C4-2B (cell line): Measurements from ENCODE around the gene AURKB.
"Not testable (repeated sequence)": the region's sequence is repeated elsewhere in the genome, so short reads cannot be mapped to it uniquely, and the experiment has no call there.

Experiments used
- H3K27ac ChIP-seq: fragments of 450-650 bp; 2 replicates; pipeline ENCODE4 v1.5.1; 2017
- ZFX ChIP-seq: fragments of 450-650 bp; IDR thresholded peaks from 2 replicates; pipeline ENCODE4 v1.6.1; 2017
- TF ChIP-seq, protein P1 (sequence below): fragments of 450-650 bp; conservative IDR thresholded peaks from 2 replicates; pipeline ENCODE4 v1.5.1; 2017; ENCODE audit warnings: mild to moderate bottlenecking

The AURKB gene

GRCh38 chr17:8185582-8186445, 24.6 kb downstream of the AURKB start:
- H3K27ac ChIP-seq = peak overlapping the region; percentile 76
- no peak for TF ChIP-seq ZFX
- TF ChIP-seq, protein P1, sequence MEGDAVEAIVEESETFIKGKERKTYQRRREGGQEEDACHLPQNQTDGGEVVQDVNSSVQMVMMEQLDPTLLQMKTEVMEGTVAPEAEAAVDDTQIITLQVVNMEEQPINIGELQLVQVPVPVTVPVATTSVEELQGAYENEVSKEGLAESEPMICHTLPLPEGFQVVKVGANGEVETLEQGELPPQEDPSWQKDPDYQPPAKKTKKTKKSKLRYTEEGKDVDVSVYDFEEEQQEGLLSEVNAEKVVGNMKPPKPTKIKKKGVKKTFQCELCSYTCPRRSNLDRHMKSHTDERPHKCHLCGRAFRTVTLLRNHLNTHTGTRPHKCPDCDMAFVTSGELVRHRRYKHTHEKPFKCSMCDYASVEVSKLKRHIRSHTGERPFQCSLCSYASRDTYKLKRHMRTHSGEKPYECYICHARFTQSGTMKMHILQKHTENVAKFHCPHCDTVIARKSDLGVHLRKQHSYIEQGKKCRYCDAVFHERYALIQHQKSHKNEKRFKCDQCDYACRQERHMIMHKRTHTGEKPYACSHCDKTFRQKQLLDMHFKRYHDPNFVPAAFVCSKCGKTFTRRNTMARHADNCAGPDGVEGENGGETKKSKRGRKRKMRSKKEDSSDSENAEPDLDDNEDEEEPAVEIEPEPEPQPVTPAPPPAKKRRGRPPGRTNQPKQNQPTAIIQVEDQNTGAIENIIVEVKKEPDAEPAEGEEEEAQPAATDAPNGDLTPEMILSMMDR = no peak

DNA sequence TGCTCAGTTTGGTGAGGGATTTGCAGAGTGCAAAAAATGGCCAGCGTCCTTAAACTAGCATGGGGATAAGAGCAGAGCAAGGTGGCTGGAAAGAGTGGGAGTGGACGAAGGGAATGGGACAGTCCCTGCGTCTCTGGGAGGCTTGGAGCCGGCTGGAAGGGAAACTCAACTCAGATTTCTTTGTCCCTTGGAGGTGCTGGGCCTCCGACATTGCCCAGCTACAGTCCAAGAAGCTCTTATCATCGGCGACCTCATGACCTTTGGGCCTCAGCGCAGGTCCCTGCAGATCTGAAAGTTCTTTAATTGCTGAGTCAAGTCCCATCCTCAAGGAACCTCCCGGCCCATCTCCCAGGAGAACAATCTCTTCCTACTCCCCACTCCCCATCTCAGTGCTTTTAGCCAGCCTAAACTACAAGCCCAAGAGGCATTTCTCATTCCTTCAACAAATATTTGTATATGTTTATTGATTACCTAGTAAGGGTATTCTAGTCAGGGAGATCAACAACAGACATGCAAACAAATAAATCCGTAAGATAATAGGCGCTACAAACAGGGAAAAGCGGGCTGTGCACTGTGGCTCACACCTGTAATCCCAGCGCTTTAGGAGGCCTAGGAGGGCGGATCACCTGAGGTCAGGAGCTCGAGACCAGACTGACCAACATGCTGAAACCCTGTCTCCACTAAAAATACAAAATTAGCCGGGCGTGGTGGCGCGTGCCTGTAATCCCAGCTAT, 33.2 kb downstream of the AURKB start:
- TF ChIP-seq ZFX = no peak
- TF ChIP-seq, protein P1 = no peak
- H3K27ac ChIP-seq = peak overlapping the region; percentile 88

DNA sequence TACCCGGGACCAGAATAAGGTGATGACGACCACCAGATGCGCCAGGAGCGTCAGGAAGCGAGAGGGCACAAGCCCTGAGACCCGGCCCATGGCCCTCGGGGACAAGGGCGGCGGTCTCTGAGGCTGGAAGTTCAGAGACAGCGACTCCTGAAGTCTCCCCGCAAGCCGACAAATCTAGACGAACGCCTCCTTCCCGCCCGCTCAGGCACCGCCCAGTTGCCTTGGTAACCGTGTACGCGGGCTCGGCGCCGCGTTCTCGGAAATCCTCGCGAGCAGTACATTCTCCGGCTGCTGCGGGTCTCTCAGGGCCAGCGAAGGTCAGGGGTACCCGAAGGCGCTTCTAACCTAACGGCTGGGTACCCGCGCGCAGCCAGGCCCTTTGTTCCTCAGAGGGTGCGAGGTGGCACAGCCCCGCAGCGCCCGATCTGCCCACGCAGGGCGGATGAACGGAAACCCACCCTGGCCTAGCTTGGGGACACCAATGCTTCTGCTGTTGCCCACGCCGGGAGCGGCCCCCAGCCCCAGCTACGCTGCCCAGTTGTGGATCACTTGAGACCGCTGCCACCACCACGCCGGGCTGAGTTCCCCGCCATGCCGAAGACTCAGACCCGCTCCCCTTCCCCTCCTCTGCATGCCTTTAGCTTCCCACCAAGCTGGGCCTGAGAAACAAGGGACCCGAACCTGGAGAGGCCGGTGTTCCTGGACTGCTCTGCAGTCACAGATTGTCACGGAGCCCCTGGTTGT, 34.0 kb downstream of the AURKB start, which contains the start of gene TMEM107:
Gene TMEM107 (minus strand): TSS at position 184 of the 744 bp plus-strand sequence. CDS start 94 bp downstream, at position 90.
- TF ChIP-seq, protein P1 = no peak
- peak; percentile 64; the same call in 1 of the 2 replicates for TF ChIP-seq ZFX
- H3K27ac ChIP-seq = peak within 1 kb of the TSS; percentile 88

GRCh38 chr17:8175795-8176196, 34.6 kb downstream of the AURKB start:
- H3K27ac ChIP-seq = peak overlapping the region; percentile 88
- TF ChIP-seq, protein P1 = no peak
- TF ChIP-seq ZFX = no peak

DNA sequence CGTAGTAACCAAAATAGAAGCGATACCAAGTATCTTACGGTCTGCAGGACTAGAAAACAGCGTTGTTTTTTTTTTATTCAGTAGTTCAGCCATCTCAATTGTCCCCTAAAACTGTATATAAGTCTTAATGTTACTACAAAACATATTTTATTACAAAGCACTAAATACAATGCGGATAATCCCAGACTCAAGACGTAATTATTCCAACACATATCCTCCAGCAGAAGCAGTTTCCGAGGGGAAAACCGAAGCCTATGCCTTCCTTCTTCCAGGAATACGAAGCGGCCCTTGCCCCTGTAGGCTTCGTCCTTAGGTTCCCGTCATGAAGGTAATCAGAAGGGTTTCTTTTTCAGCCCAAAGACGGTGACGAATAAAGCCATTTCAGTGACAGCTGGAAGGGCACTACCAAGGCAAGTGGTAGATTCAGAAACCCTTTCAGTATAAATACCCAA, 36.5 kb downstream of the AURKB start:
- H3K27ac ChIP-seq = peak overlapping the region; percentile 88
- TF ChIP-seq, protein P1 = no peak
- TF ChIP-seq ZFX = no peak

DNA sequence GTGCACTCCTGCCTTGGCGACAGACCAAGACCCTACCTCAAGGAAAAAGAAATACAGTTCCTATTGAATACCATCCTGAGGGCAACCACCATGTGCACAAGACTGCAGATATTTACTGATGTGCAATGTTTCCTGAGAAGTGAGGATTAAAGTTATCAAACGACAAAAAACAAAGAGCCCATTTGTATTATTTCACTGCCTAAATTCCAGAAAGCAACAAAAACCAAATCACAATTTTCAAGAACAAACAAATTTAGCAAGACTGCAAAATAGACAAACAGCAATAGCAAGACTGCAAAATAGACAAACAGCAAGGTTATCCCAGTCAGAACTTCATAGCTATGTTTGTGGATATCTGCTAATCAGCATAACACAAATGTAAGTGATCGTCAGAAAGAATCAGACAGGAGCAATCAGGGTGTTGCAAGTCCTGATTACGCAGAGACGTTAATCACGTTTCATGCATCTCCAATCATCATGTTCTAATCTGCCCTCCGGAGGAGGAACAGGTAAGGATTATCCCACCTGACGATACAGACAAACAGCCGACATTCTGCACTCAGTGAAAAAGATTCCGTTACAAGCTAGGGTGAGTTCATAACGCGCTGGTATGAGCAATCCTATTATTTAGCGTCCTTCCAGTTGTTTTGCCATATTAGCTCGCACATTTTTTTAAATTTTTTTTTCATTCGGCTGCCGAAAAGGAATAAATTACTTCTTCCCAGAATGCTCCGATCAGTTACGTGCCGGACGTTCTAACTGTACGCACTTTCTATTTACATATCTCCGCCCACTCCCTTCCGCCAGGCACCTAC, 37.1 kb downstream of the AURKB start:
- peak overlapping the region; percentile 88; the same call in 1 of the 2 replicates for H3K27ac ChIP-seq

GRCh38 chr17:8170186-8170585, 40.2 kb downstream of the AURKB start:
- H3K27ac ChIP-seq = not testable (repeated sequence)

More for the DNA sequence above, 37.1 kb downstream of the AURKB start:
- no peak for TF ChIP-seq ZFX
- TF ChIP-seq, protein P1 = no peak
